PC-3 (cell line): ENCODE measurements around the gene SPTLC2. TPM values are rescaled to one million over a fixed set of nuclear protein-coding genes. Genes with fewer than 3 reads are reported as not detected.
"Not testable (repeated sequence)": the region's sequence is repeated elsewhere in the genome, so short reads cannot be mapped to it uniquely, and the experiment has no call there.

Experiments used
- ATAC-seq: fragments of 200-7000 bp; cut with Tn5 transposase; 2 replicates; pipeline ENCODE4 v1.9.1; 2020; ENCODE audit warnings: mild to moderate bottlenecking, moderate library complexity
- BruUV-seq: library from RNA; stranded (reverse); fragments of 400-500 nt; replicated peaks from 2 replicates; lab custom pipeline; 2021; lab: Mats Ljungman, UMichigan
- CTCF ChIA-PET: fragments of 300-600 bp; sonication (Branson Sonifier 250); formaldehyde crosslinking; loops from one replicate; lab custom pipeline; 2022; ENCODE audit warnings: antibody characterized with exemption; lab: Charles Lee
- POLR2A ChIA-PET: fragments of 300-600 bp; sonication (Branson Sonifier 250); formaldehyde crosslinking; loops from one replicate; lab custom pipeline; 2022; ENCODE audit warnings: antibody characterized with exemption; ENCODE audit not compliant: unreplicated experiment; lab: Charles Lee
- DNase-seq: peaks from one replicate; pipeline ENCODE4 v3.0.0-alpha.2; 2015
- H2AFZ ChIP-seq: fragments of 300-600 bp; sonication (generic); 2 replicates; pipeline ENCODE4 v1.6.0; 2016; ENCODE audit warnings: antibody characterized with exemption, low read length
- H3F3A ChIP-seq: fragments of 300-600 bp; sonication (generic); one replicate; pipeline ENCODE4 v1.6.0; 2017; ENCODE audit warnings: antibody characterized with exemption, low read length, control low read depth, mild to moderate bottlenecking; ENCODE audit not compliant: unreplicated experiment
- H3K27ac ChIP-seq: fragments of 300-600 bp; sonication (generic); 2 replicates; pipeline ENCODE4 v1.5.1; 2016; ENCODE audit warnings: mild to moderate bottlenecking, low read length
- H3K27me3 ChIP-seq: fragments of 300-600 bp; sonication (generic); 2 replicates; pipeline ENCODE4 v1.6.1; 2016; ENCODE audit warnings: low read length, mixed read lengths
- H3K36me3 ChIP-seq: fragments of 300-600 bp; sonication (generic); 2 replicates; pipeline ENCODE4 v1.6.1; 2016; ENCODE audit warnings: low read depth, mixed run types, low read length, mixed read lengths
- H3K4me1 ChIP-seq: fragments of 300-600 bp; sonication (generic); 2 replicates; pipeline ENCODE4 v1.5.1; 2016; ENCODE audit warnings: low read length; ENCODE audit not compliant: insufficient read depth
- H3K4me2 ChIP-seq: fragments of 300-600 bp; sonication (generic); 2 replicates; pipeline ENCODE4 v1.6.0; 2016; ENCODE audit warnings: low read length
- H3K4me3 ChIP-seq: fragments of 300-600 bp; sonication (generic); 2 replicates; pipeline ENCODE4 v1.5.1; 2016; ENCODE audit warnings: mild to moderate bottlenecking, low read length, mixed read lengths
- H3K79me2 ChIP-seq: fragments of 300-600 bp; sonication (generic); 2 replicates; pipeline ENCODE4 v1.6.1; 2017; ENCODE audit warnings: low read length, mixed read lengths
- H3K9ac ChIP-seq: fragments of 300-600 bp; sonication (generic); 2 replicates; pipeline ENCODE4 v1.6.0; 2016; ENCODE audit warnings: mild to moderate bottlenecking, low read length
- H3K9me2 ChIP-seq: fragments of 300-600 bp; sonication (generic); replicated peaks from 2 replicates; pipeline ENCODE4 v1.6.1; 2016; ENCODE audit warnings: mixed run types, low read length, mixed read lengths
- H3K9me3 ChIP-seq: fragments of 300-600 bp; sonication (generic); 2 replicates; pipeline ENCODE4 v1.6.1; 2016; ENCODE audit warnings: low read length, mixed read lengths
- H4K20me1 ChIP-seq: fragments of 300-600 bp; sonication (generic); 2 replicates; pipeline ENCODE4 v1.6.1; 2016; ENCODE audit warnings: low read length, mixed read lengths
- EZH2 ChIP-seq: fragments of 300-600 bp; sonication (generic); IDR thresholded peaks from one replicate; pipeline ENCODE4 v1.6.1; 2017; ENCODE audit warnings: antibody characterized with exemption, mild to moderate bottlenecking, low read length; ENCODE audit not compliant: unreplicated experiment
- EZH2phosphoT487 ChIP-seq: fragments of 300-600 bp; sonication (generic); IDR thresholded peaks from 2 replicates; pipeline ENCODE4 v1.6.1; 2018; ENCODE audit warnings: mild to moderate bottlenecking, antibody characterized with exemption, low read length, borderline replicate concordance
- intact Hi-C: fragments of 100-400 bp; cut with micrococcal nuclease; formaldehyde crosslinking; loops from 2 replicates; pipeline ENCODE4 v1.9.0; 2023
- total RNA-seq: library from RNA; depleted of rRNA; stranded (reverse); fragments of >200 nt; gene quantifications from 2 replicates; pipeline ENCODE4 v1.2.3, GENCODE V29; 2014
- TF ChIP-seq, protein P1 (sequence below): fragments of 300-600 bp; sonication (generic); conservative IDR thresholded peaks from 2 replicates; pipeline ENCODE4 v1.5.1; 2017; ENCODE audit warnings: antibody characterized with exemption, low read depth, mild to moderate bottlenecking, low read length

SPTLC2 gene
- total RNA-seq, 1 experiment from 2014 or later, result 27.6 TPM

DNA sequence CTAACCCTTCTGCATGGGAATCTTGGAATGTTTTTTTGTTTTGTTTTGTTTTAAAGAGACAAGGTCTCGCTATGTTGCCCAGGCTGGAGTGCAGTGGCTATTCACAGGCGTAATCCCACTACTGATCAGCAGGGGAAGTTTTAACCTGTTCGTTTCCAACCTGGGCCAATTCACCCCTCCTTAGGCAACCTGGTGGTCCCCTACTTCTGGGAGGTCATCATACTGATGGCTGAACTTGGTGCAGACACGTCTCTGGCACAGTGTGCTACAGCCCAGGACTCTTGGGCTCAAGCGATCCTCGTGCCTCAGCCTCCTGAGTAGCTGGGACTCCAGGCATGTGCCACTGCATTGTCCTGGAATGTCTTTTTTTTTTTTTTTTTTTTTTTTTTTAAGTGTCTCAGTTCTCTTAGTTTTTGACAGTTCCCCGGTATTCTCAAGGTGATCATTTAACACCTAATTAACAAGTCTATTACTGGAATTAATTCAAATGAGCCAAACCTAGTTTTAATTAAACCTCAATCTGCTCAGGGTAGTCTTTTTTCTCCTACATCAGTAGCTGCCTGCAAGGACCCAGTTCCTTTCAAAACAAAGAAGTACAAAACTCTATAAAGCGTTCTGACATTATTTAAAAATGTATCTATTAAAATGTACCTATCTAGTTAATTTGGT is 68.8 kb downstream of the SPTLC2 start:
- no peaks in the 10 kb centered on the region for H3F3A ChIP-seq
- no peak overlapping the region for H3K27ac ChIP-seq
- ChIA-PET POLR2A (no interaction called here), CTCF (no interaction called here)
- no peak overlapping the region for H3K4me2 ChIP-seq
- no peaks in the 10 kb centered on the region for H3K27me3 ChIP-seq
- H3K9me3 ChIP-seq, result no peaks in the 10 kb centered on the region
- ATAC-seq (no peak), DNase-seq (peak; percentile 18)
- no peaks in the 10 kb centered on the region for H3K79me2 ChIP-seq
- BruUV-seq, result no TSS peak
- peaks cover 60% of the 10 kb centered on the region for H3K36me3 ChIP-seq
- intact Hi-C loops, result no loop called here
- no peaks in the 10 kb centered on the region for H3K9me2 ChIP-seq
- no peak overlapping the region for H3K9ac ChIP-seq
- H4K20me1 ChIP-seq, result 0 out of 2 replicates have a peak, but pooled peaks cover 3% of the 10 kb centered on the region
- TF ChIP-seq, protein P1, sequence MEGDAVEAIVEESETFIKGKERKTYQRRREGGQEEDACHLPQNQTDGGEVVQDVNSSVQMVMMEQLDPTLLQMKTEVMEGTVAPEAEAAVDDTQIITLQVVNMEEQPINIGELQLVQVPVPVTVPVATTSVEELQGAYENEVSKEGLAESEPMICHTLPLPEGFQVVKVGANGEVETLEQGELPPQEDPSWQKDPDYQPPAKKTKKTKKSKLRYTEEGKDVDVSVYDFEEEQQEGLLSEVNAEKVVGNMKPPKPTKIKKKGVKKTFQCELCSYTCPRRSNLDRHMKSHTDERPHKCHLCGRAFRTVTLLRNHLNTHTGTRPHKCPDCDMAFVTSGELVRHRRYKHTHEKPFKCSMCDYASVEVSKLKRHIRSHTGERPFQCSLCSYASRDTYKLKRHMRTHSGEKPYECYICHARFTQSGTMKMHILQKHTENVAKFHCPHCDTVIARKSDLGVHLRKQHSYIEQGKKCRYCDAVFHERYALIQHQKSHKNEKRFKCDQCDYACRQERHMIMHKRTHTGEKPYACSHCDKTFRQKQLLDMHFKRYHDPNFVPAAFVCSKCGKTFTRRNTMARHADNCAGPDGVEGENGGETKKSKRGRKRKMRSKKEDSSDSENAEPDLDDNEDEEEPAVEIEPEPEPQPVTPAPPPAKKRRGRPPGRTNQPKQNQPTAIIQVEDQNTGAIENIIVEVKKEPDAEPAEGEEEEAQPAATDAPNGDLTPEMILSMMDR, result peak; percentile 59
- no peak for TF ChIP-seq EZH2
- no peak for TF ChIP-seq EZH2phosphoT487
- no peak overlapping the region for H2AFZ ChIP-seq
- no peaks in the 10 kb centered on the region for H3K4me1 ChIP-seq
- no peak overlapping the region for H3K4me3 ChIP-seq

DNA sequence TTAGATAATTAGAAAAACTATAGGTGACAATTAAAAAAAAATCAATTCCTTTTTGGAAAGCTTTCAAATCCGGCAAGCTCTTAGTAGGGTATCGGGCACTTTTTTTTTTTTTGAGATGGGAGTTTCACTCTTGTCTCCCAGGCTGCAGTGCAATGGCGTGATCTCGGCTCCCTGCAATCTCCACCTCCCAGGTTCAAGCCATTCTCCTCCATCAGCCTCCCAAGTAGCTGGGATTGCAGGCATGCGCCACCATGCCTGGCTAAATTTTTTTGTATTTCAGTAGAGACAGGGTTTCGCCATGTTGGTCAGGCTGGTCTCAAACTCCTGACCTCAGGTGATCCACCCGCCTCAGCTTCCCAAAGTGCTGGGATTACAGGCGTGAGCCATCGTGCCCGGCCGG is 71.3 kb downstream of the SPTLC2 start:
- DNase-seq, H3K4me2 ChIP-seq, H2AFZ ChIP-seq, H4K20me1 ChIP-seq, H3K79me2 ChIP-seq, ATAC-seq, BruUV-seq, intact Hi-C loops, H3K4me1 ChIP-seq, H3K9me2 ChIP-seq, POLR2A ChIA-PET, H3F3A ChIP-seq, H3K9me3 ChIP-seq, CTCF ChIA-PET, H3K4me3 ChIP-seq, H3K27ac ChIP-seq, H3K9ac ChIP-seq, H3K27me3 ChIP-seq: not testable (repeated sequence)
- H3K36me3 ChIP-seq, result peaks cover 49% of the 10 kb centered on the region

DNA sequence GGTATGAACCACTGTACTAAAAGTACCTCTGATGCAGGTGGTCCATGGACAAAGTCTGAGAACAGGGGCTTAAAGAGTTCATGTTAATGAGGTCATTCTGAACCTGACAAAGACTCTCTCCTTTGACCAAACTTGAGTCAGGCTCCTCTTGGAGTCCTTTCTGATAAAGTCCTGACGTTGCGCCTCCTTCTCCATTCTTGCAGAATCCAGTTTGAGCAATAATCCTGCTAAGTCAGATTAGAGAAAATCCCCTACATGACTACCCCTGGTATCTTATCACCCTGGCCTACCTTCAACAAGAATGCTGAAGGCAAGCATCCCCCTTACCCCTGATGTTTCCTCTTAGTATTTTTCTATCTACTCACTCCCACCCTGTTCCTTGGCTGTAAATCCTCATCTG is 71.9 kb downstream of the SPTLC2 start:
- ATAC-seq (no peak), DNase-seq (no peak)
- H3K4me1 ChIP-seq, result no peaks in the 10 kb centered on the region
- H2AFZ ChIP-seq, result no peak overlapping the region
- no TSS peak for BruUV-seq
- no peaks in the 10 kb centered on the region for H3K9me2 ChIP-seq
- H3K9me3 ChIP-seq, result no peaks in the 10 kb centered on the region
- H3K79me2 ChIP-seq, result no peaks in the 10 kb centered on the region
- H3K9ac ChIP-seq, result no peak overlapping the region
- ChIA-PET CTCF (no interaction called here), POLR2A (no interaction called here)
- H3K4me3 ChIP-seq, result no peak overlapping the region
- H4K20me1 ChIP-seq, result no peaks in the 10 kb centered on the region
- no peaks in the 10 kb centered on the region for H3K27me3 ChIP-seq
- intact Hi-C loops, result no loop called here
- peaks cover 43% of the 10 kb centered on the region for H3K36me3 ChIP-seq
- no peak overlapping the region for H3K27ac ChIP-seq
- H3K4me2 ChIP-seq, result no peak overlapping the region
- TF ChIP-seq EZH2 (no peak), EZH2phosphoT487 (no peak)
- TF ChIP-seq, protein P1, result no peak
- H3F3A ChIP-seq, result no peaks in the 10 kb centered on the region
